Airway epithelial cell (primary cell): ENCODE measurements around the gene TNF. TPM values are rescaled to one million over a fixed set of nuclear protein-coding genes. Genes with fewer than 3 reads are reported as not detected.

Experiments
- total RNA-seq: library from RNA; depleted of rRNA; stranded (reverse); fragments of >200 nt; gene quantifications from 2 replicates; pipeline ENCODE4 v1.2.3, GENCODE V29; 2015

Gene TNF
- total RNA-seq = 0.23 and 0.28 TPM in 2 replicates

GRCh38 chr6:31575335-31575901, at the start of gene TNF:
TSS of gene TNF (plus strand) at chr6:31575565. CDS start at chr6:31575742, 177 bp downstream.

DNA sequence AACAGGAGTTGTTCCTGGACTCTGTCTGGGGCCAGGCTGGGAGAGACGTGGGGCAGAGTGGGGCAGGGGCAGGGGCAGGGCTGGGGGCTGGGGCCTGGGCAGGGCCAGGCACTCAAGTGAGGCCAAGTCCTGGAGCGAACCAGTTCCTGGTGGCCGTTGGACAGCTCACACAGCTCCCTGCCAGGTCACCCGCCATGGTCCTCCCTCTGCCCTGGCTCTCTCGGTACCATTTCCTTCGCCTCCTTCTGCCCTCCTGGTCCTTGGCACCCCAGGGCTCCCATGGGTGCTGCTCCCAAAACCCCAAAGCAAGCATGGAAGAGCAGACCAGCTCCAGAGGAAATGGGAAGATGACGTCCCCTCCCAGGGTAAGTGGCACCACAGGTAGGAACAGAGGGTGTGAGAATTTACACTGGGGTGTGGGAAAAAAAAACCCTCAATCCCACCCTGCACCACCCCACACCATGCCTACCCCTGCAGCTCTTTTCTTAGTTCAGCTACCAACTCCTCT, 46.5 kb upstream of the TNF start, which contains the start of gene MCCD1:
MCCD1 (plus strand) TSS at position 142 of the 508 bp plus-strand sequence; CDS start at position 195, 53 bp downstream.

DNA sequence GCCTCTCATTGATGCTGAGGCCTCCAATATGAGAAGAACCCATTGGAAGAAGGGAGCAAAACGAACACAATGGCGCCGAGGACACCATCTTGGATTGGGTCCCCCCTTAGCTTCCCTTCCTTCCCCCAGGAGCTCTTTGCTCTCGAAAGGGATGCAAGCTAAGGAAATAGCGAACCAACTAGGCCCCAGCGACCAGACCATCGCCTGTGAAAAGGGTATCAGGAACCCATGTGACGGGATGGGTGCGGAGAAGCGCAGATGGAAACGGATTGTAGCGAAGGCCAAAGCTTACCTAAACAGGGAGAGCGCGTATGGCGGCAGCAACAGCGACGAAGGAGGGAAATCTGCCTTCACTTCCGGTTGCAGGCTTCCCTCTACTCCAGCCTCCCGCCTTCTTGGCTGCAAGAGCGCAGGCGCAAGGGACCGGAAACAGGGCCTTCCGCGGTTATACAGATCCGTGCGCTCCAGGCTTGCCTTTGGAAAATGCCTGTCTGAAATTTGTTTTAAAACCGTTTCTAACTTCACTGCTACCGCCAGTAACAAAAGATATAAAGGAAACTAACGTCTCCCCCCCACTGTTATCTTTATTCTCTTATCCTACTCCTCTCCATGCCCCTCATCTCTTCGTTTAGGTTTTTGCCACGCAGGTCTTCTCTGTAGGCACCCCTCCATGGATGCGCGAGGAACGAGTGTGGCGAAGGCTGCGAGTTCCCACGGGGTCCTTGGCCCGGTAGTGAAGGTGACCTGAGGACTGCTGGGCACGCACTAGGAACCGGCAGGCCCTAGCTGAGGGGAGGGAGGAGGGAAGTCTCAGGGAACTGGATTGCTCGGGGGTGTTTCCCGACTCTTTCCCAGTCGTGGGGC, 33.5 kb upstream of the TNF start, which contains the start of gene DDX39B:
DDX39B (minus strand) TSS at position 346 of the 864 bp plus-strand sequence. CDS start 1,471 bp downstream, outside the sequence.

GRCh38 chr6:31546339-31546957, 28.9 kb upstream of the TNF start, which contains the start of gene ATP6V1G2:
TSS of gene ATP6V1G2 (minus strand) at chr6:31546608. CDS start at chr6:31546559, 49 bp downstream.

DNA sequence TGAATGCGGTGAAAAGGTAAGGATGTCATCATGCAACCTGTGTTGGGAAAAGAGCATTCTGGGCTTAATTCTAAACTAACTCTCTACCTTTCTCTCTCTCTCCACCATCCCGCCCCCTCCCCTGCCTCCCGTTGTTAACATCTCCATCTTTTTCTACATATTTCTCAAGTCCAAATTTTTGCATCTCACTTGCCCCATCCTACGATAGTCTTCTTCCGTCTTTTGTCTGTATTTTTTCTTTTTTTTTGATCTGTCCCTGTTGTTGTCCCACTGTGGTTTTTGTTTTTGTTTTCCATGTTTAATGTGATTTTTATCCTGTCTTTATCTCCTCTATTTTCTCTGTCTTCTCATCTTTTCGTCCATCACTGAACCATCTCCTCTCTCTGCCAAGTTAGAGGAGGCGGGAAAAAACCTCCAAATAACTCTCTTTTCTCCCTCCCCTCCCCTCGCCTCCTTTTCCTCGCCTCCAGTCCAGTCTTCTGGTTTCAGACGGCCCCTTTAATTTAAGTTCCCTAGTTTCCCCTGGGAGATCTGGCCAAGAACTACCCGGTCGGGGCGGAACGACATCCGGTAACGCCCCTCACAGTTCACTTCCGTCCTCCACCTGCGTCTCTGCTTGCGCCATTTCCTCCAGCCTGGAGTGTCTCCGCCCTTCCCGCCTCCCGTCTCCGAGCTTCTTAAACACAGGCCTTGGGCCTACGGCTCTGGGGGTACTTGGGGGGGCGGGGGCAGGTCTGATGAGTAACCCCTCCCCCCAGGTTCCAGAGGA, 28.2 kb upstream of the TNF start, which contains the start of gene NFKBIL1:
NFKBIL1 (plus strand) TSS at position 651 of the 769 bp plus-strand sequence; CDS start at position 738, 87 bp downstream.

GRCh38 chr6:31572041-31572911, 3.1 kb upstream of the TNF start, which contains the start of gene LTA:
TSS of gene LTA (plus strand) at chr6:31572289. CDS start at chr6:31572743, 454 bp downstream.

GRCh38 chr6:31582230-31582643, 6.9 kb downstream of the TNF start, which contains the start of gene LTB:
TSS of gene LTB (minus strand) at chr6:31582424. CDS start at chr6:31582417, 7 bp downstream.

DNA sequence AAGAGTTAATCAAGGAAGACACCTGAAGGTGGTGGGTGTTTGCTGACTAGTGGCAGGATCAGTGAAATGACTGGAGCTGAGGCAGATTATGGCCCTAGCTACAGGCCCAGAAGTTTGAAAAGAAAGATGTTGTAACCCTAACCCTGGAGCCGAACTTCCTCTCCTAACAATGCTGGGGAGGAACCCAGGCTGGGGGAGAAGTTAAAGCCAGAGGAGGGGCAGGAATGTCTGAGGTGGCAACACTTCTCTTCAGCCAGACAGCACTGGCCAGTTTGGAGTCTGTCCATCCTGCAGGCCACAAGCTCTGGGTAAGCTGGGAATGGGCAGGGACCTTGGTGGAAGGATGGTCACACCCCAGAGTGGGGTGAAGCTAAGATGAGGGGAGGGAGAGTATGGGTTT, 10.6 kb downstream of the TNF start, which contains the start of gene LST1:
LST1 (plus strand) TSS at position 270 of the 400 bp plus-strand sequence. CDS start 1,023 bp downstream, outside the sequence.

DNA sequence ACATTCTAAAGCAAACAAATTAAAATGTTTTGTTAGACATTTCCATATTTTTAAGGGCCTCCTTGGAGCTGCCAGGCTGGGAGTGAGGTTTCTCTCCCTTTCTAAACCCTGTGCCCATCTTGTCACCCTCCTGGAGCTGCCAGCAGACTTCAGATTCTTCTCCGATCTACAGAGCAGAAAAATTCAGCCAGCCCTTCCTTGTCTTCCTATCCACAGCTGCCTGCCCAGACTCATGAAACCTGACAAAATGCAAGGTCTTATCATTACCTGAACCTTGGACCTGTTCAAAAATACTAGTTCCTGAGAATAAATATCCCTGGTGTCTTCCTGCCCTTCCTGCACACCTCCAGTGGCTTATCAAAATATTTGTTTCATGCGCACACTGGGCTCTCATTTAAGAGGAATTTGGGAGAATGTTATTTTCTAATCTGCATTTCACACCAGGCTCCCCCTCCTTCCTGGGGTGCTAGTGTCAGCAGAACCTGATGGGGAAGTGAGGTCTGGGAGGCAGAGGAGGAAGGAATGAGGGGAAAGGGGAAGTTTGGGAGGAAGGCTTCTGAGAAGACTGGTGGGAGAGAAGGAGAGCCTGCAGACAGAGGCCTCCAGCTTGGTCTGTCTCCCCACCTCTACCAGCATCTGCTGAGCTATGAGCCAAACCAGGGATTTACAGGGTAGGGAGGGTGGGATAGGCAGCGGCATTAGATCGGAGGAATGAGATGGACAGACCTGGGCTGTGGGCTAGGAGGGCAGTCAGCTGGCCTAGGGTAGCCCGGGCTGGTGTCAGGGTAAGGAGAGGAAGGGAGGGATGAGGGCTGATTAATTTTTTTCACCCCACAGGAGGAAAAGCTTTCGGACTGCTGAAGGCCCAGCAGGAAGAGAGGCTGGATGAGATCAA, 39.6 kb downstream of the TNF start, which contains the start of gene AIF1:
AIF1 (plus strand) TSS at position 551 of the 895 bp plus-strand sequence; CDS start at position 647, 96 bp downstream.

GRCh38 chr6:31620586-31621319, 45.4 kb downstream of the TNF start, which contains the start of gene PRRC2A:
TSS of gene PRRC2A (plus strand) at chr6:31620715. CDS start at chr6:31622790, 2,075 bp downstream.

Other genes with a start within 250 kb of the TNF start
- gene HLA-B, start 218.4 kb upstream of the TNF start, total RNA-seq = 8.4 and 10.9 TPM in 2 replicates
- gene MICA, start 172.0 kb upstream of the TNF start, total RNA-seq = 28.6 and 29.3 TPM in 2 replicates
- gene MICB, start 77.4 kb upstream of the TNF start, total RNA-seq = 5.2 and 9.3 TPM in 2 replicates
- not detected in 2 replicates for gene MCCD1, start 46.6 kb upstream of the TNF start, total RNA-seq
- gene DDX39B, start 33.6 kb upstream of the TNF start, total RNA-seq = 291 and 399 TPM in 2 replicates
- 0.19 and 0.28 TPM in 2 replicates for gene ATP6V1G2, start 29.0 kb upstream of the TNF start, total RNA-seq
- 16.3 and 17.6 TPM in 2 replicates for gene NFKBIL1, start 28.0 kb upstream of the TNF start, total RNA-seq
- gene LTA, start 3.3 kb upstream of the TNF start, total RNA-seq = not detected in 2 replicates
- 0.85 and 1.5 TPM in 2 replicates for gene LTB, start 6.9 kb downstream of the TNF start, total RNA-seq
- not detected in 2 replicates for gene LST1, start 10.7 kb downstream of the TNF start, total RNA-seq
- gene NCR3, start 17.4 kb downstream of the TNF start, total RNA-seq = not detected in 2 replicates
- gene AIF1, start 39.7 kb downstream of the TNF start, total RNA-seq = not detected in 2 replicates
- gene PRRC2A, start 45.1 kb downstream of the TNF start, total RNA-seq = 63.4 and 119 TPM in 2 replicates
- gene BAG6, start 77.1 kb downstream of the TNF start, total RNA-seq = 200 and 272 TPM in 2 replicates
- 2.3 and 3.9 TPM in 2 replicates for gene APOM, start 80.3 kb downstream of the TNF start, total RNA-seq
- 17.0 and 18.1 TPM in 2 replicates for gene C6orf47, start 85.2 kb downstream of the TNF start, total RNA-seq
- 14.5 and 14.7 TPM in 2 replicates for gene GPANK1, start 89.4 kb downstream of the TNF start, total RNA-seq
- 236 and 271 TPM in 2 replicates for gene CSNK2B, start 90.5 kb downstream of the TNF start, total RNA-seq
- 0.60 and 2.1 TPM in 2 replicates for gene LY6G5B, start 94.4 kb downstream of the TNF start, total RNA-seq
- 0.42 and 0.79 TPM in 2 replicates for gene LY6G5C, start 105.5 kb downstream of the TNF start, total RNA-seq
- 26.8 and 31.6 TPM in 2 replicates for gene ABHD16A, start 127.8 kb downstream of the TNF start, total RNA-seq
- not detected in 2 replicates for gene LY6G6F, start 131.3 kb downstream of the TNF start, total RNA-seq
- gene LY6G6D, start 139.8 kb downstream of the TNF start, total RNA-seq = not detected in 2 replicates
- 1.5 and 3.7 TPM in 2 replicates for gene LY6G6C, start 146.2 kb downstream of the TNF start, total RNA-seq
- gene MPIG6B, start 147.8 kb downstream of the TNF start, total RNA-seq = 0.49 TPM in 1 of 2 replicates, not detected in the other
- gene DDAH2, start 153.7 kb downstream of the TNF start, total RNA-seq = 28.1 and 43.2 TPM in 2 replicates
- gene CLIC1, start 161.0 kb downstream of the TNF start, total RNA-seq = 445 and 657 TPM in 2 replicates
- gene MSH5, start 164.4 kb downstream of the TNF start, total RNA-seq = 10.5 and 12.6 TPM in 2 replicates
- 0.63 and 2.0 TPM in 2 replicates for gene SAPCD1, start 187.1 kb downstream of the TNF start, total RNA-seq
- 1.6 and 2.8 TPM in 2 replicates for gene VWA7, start 201.8 kb downstream of the TNF start, total RNA-seq
- 109 and 115 TPM in 2 replicates for gene VARS1, start 220.2 kb downstream of the TNF start, total RNA-seq
- gene LSM2, start 231.4 kb downstream of the TNF start, total RNA-seq = 73.8 and 83.4 TPM in 2 replicates
- 0.14 and 0.21 TPM in 2 replicates for gene HSPA1L, start 239.7 kb downstream of the TNF start, total RNA-seq
- 85.4 and 93.2 TPM in 2 replicates for gene HSPA1A, start 240.0 kb downstream of the TNF start, total RNA-seq